Epidermal melanocyte (primary cell): ENCODE measurements around the gene TRERF1.
A peak's percentile ranks its signal among the peaks of the same experiment; 100 is the strongest.
"Not testable (repeated sequence)": the region's sequence is repeated elsewhere in the genome, so short reads cannot be mapped to it uniquely, and the experiment has no call there.

ENCODE experiments used
- DNase-seq: peaks from one replicate; pipeline ENCODE4 v3.0.0; 2011; ENCODE audit warnings: low spot score; ENCODE audit not compliant: insufficient read length

Gene TRERF1

GRCh38 chr6:42339991-42340401 is 111.7 kb downstream of the TRERF1 start:
- DNase-seq = no peak

GRCh38 chr6:42338744-42339222 is 112.9 kb downstream of the TRERF1 start:
- peak; percentile 38 for DNase-seq

GRCh38 chr6:42337985-42338743 is 113.6 kb downstream of the TRERF1 start:
- DNase-seq = no peak

GRCh38 chr6:42336431-42336830 is 115.3 kb downstream of the TRERF1 start:
- DNase-seq = no peak

- peak; percentile 19 for DNase-seq
Observed at GRCh38 chr6:42335896-42336295, 115.8 kb downstream of the TRERF1 start.

- no peak for DNase-seq
Observed at GRCh38 chr6:42334870-42335269, 116.9 kb downstream of the TRERF1 start.

GRCh38 chr6:42333612-42334011 is 118.1 kb downstream of the TRERF1 start:
- DNase-seq = no peak

GRCh38 chr6:42332916-42333315 is 118.8 kb downstream of the TRERF1 start:
- no peak for DNase-seq

GRCh38 chr6:42331019-42331418 is 120.7 kb downstream of the TRERF1 start:
- DNase-seq = no peak

- no peak for DNase-seq
Observed at GRCh38 chr6:42326248-42326647, 125.5 kb downstream of the TRERF1 start.

GRCh38 chr6:42324656-42325324 is 126.9 kb downstream of the TRERF1 start:
- DNase-seq = not testable (repeated sequence)

- no peak for DNase-seq
Observed at GRCh38 chr6:42322676-42323075, 129.1 kb downstream of the TRERF1 start.

GRCh38 chr6:42321976-42322375 is 129.8 kb downstream of the TRERF1 start:
- DNase-seq = no peak

- no peak for DNase-seq
Observed at GRCh38 chr6:42320762-42321161, 131.0 kb downstream of the TRERF1 start.

- no peak for DNase-seq
Observed at GRCh38 chr6:42318480-42318879, 133.2 kb downstream of the TRERF1 start.

- DNase-seq = no peak
Observed at GRCh38 chr6:42316981-42317380, 134.7 kb downstream of the TRERF1 start.

GRCh38 chr6:42315991-42316970 is 135.4 kb downstream of the TRERF1 start:
- DNase-seq = no peak

- DNase-seq = no peak
Observed at GRCh38 chr6:42315259-42315990, 136.3 kb downstream of the TRERF1 start.

- DNase-seq = no peak
Observed at GRCh38 chr6:42314571-42315258, 137.0 kb downstream of the TRERF1 start.

GRCh38 chr6:42313941-42314570 is 137.7 kb downstream of the TRERF1 start:
- DNase-seq = no peak
